ENCODE data around the gene CNPY3. TPM values are rescaled to one million over a fixed set of nuclear protein-coding genes. Genes with fewer than 3 reads are reported as not detected.
A peak's percentile ranks its signal among the peaks of the same experiment; 100 is the strongest.

Gene CNPY3
- total and polyA plus RNA-seq, 2 of the 13 experiments (the other 11 are each of a cell fraction or from before 2014, with no cell fraction given), result 42.3 to 60.2 TPM

GRCh38 chr6:42938987-42939809 is 9.9 kb downstream of the CNPY3 start (continued):
- TF ChIP-seq ZNF503 (CRISPR knock-in tag; IDR thresholded peaks at IDR 0.05) (no peak), JDP2 (CRISPR knock-in tag; IDR thresholded peaks at IDR 0.05; ENCODE audit: borderline replicate concordance) (no peak; the same call in 1 of the 2 replicates), HHEX (CRISPR knock-in tag; IDR thresholded peaks at IDR 0.05) (0 out of 2 replicates have a peak, but pooled peaks have one; percentile 18), GPN1 (CRISPR knock-in tag; IDR thresholded peaks at IDR 0.05; ENCODE audit: borderline replicate concordance) (no peak), SPEN (CRISPR knock-in tag; IDR thresholded peaks at IDR 0.05; ENCODE audit: low read depth) (peak; percentile 67; the same call in 1 of the 2 replicates), GTF3A (CRISPR knock-in tag; conservative IDR thresholded peaks at IDR 0.05) (no peak), DMTF1 (CRISPR knock-in tag; IDR thresholded peaks at IDR 0.05) (peak; percentile 84; the same call in 1 of the 2 replicates), GABPB1 (CRISPR knock-in tag; IDR thresholded peaks at IDR 0.05) (peak; percentile 54), ZNF12 (CRISPR knock-in tag; IDR thresholded peaks at IDR 0.05) (peak; percentile 28; the same call in 1 of the 2 replicates), ZNF670 (CRISPR knock-in tag; IDR thresholded peaks at IDR 0.05; ENCODE audit: borderline replicate concordance) (peak; percentile 53; the same call in 1 of the 2 replicates), ZNF607 (CRISPR knock-in tag; IDR thresholded peaks at IDR 0.05; ENCODE audit: borderline replicate concordance) (peak; percentile 65), ZNF430 (CRISPR knock-in tag; IDR thresholded peaks at IDR 0.05) (peak; percentile 97), MEF2D (CRISPR knock-in tag; IDR thresholded peaks at IDR 0.05) (peak; percentile 87; the same call in 1 of the 2 replicates), SIN3A (IDR thresholded peaks at IDR 0.05; ENCODE audit: borderline replicate concordance, low read depth, low read length) (no peak), ZNF710 (CRISPR knock-in tag; IDR thresholded peaks at IDR 0.05; ENCODE audit: borderline replicate concordance) (peak; percentile 64; the same call in 1 of the 2 replicates), ATF7 (IDR thresholded peaks at IDR 0.05) (no peak), ATF7 (CRISPR knock-in tag; IDR thresholded peaks at IDR 0.05) (peak; percentile 91), ZNF569 (CRISPR knock-in tag; IDR thresholded peaks at IDR 0.05; ENCODE audit: borderline replicate concordance) (no peak), ZNF296 (CRISPR knock-in tag; conservative IDR thresholded peaks at IDR 0.05) (peak; percentile 72; the same call in 1 of the 2 replicates), ZNF800 (CRISPR knock-in tag; IDR thresholded peaks at IDR 0.05) (0 out of 2 replicates have a peak, but pooled peaks have one; percentile 27)
